ENCODE measurements around the gene METTL25. TPM values are rescaled to one million over a fixed set of nuclear protein-coding genes. Genes with fewer than 3 reads are reported as not detected.

Gene METTL25
- polyA plus RNA-seq, 1 of the 3 experiments (the other 2 are of a cell fraction) = 3.0 TPM

GRCh38 chr12:82406651-82407050 lies 48.3 kb downstream of the METTL25 start (continued):
- TF ChIP-seq IRF3 (IDR thresholded peaks at IDR 0.05; ENCODE audit: low read depth, low read length) = no peak

DNA sequence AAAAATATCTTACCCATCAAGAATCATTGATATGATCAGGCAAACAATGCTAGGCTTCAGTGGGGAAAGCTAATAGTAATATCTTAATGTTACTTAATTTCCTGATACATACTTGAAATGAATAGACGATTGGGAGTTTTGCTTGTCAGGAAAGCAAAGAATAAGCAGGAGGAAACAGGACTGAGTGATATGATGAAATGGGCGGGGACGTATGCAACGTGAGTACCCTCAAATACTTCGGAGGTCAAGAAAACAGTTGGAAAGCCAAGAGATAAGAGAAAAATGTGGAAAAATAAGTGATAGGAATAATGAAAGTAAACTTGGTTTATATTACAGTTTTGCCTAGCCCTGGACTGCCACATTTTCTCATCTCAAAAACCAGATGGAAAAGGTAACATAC lies 49.2 kb downstream of the METTL25 start:
- Histone ChIP-seq H3K27ac (ENCODE audit: low read depth in 2 of 2, low read length in 1 of 2) (no peak overlapping the region), H3K9ac (no peak overlapping the region), H3K4me3 (ENCODE audit: low read depth in 2 of 2, low read length in 1 of 2) (no peak overlapping the region), H3K36me3 (replicated peaks in 1 of 2; ENCODE audit: control insufficient read depth in 1 of 2, insufficient read depth in 2 of 2, low read length in 1 of 2) (peaks cover 0 to 5% of the 10 kb centered on the region in 2 experiments), H3K27me3 (ENCODE audit: insufficient read depth) (no peaks in the 10 kb centered on the region), H3K79me2 (ENCODE audit: insufficient read depth) (no peaks in the 10 kb centered on the region), H3K9me2 (no peaks in the 10 kb centered on the region), H4K20me1 (ENCODE audit: insufficient read depth) (no peaks in the 10 kb centered on the region), H3K4me1 (ENCODE audit: control insufficient read depth in 1 of 2, insufficient read depth in 2 of 2, low read depth in 1 of 2, low read length in 1 of 2) (no peaks in the 10 kb centered on the region), H3K4me2 (no peak overlapping the region), H3F3A (replicated peaks; ENCODE audit: insufficient read depth) (no peaks in the 10 kb centered on the region), H2AFZ (ENCODE audit: low read depth) (no peak overlapping the region), H3K9me3 (no peaks in the 10 kb centered on the region)
- TF ChIP-seq RXRA (IDR thresholded peaks at IDR 0.05; ENCODE audit: borderline replicate concordance, low read depth) (no peak), TAF1 (IDR thresholded peaks at IDR 0.05; ENCODE audit: borderline replicate concordance, low read depth, low read length) (no peak), RAD21 (IDR thresholded peaks at IDR 0.05; ENCODE audit: low read length) (no peak), FOXJ3 (CRISPR knock-in tag; IDR thresholded peaks at IDR 0.05) (no peak), IRF3 (IDR thresholded peaks at IDR 0.05; ENCODE audit: low read depth, low read length) (no peak), SIN3A (IDR thresholded peaks at IDR 0.05; ENCODE audit: borderline replicate concordance, low read depth, low read length) (no peak), RFX5 (IDR thresholded peaks at IDR 0.05; ENCODE audit: low read length) (no peak), PBX3 (IDR thresholded peaks at IDR 0.05) (no peak), EZH2phosphoT487 (IDR thresholded peaks at IDR 0.05; ENCODE audit: borderline replicate concordance, low read depth) (no peak), SMC3 (IDR thresholded peaks at IDR 0.05; ENCODE audit: low read depth, low read length) (no peak), TCF12 (IDR thresholded peaks at IDR 0.05) (no peak), JUND (IDR thresholded peaks at IDR 0.05) (no peak)
- TF ChIP-seq, protein P1, sequence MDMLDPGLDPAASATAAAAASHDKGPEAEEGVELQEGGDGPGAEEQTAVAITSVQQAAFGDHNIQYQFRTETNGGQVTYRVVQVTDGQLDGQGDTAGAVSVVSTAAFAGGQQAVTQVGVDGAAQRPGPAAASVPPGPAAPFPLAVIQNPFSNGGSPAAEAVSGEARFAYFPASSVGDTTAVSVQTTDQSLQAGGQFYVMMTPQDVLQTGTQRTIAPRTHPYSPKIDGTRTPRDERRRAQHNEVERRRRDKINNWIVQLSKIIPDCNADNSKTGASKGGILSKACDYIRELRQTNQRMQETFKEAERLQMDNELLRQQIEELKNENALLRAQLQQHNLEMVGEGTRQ (IDR thresholded peaks at IDR 0.05; ENCODE audit: borderline replicate concordance, low read depth, low read length) = no peak
- DNase-seq = no peak
- POLR2A ChIA-PET = no interaction called here
- CTCF ChIA-PET = no interaction called here
- WGBS (ENCODE audit: low lambda C conversion rate) = 89% methylated on average over 5 of the region's 5 CpGs

All from SK-N-SH (cell line).